Mesendoderm (in vitro differentiated cells): ENCODE data around the gene SOX8. TPM values are rescaled to one million over a fixed set of nuclear protein-coding genes. Genes with fewer than 3 reads are reported as not detected.

Source experiments
- DNase-seq: peaks from one replicate; pipeline ENCODE4 v3.0.0; 2013
- H2AK5ac ChIP-seq: 2 replicates; pipeline ENCODE4 v1.6.1; 2013; ENCODE audit warnings: low read length, inconsistent platforms
- H2BK120ac ChIP-seq: 2 replicates; pipeline ENCODE4 v1.6.1; 2013; ENCODE audit warnings: low read depth, mild to moderate bottlenecking, low read length, moderate library complexity, mixed read lengths
- H2BK15ac ChIP-seq: replicated peaks from 2 replicates; pipeline ENCODE4 v1.6.1; 2013; ENCODE audit warnings: low read depth, mild to moderate bottlenecking, moderate library complexity
- H2BK5ac ChIP-seq: 2 replicates; pipeline ENCODE4 v1.6.1; 2013; ENCODE audit warnings: low read length, inconsistent platforms
- H3K18ac ChIP-seq: 2 replicates; pipeline ENCODE4 v1.6.1; 2013; ENCODE audit warnings: mild to moderate bottlenecking, low read length, mixed read lengths
- H3K23ac ChIP-seq: one replicate; pipeline ENCODE4 v1.6.1; 2013; ENCODE audit warnings: low read length
- H3K27ac ChIP-seq: 2 replicates; pipeline ENCODE4 v1.5.1; 2013; ENCODE audit warnings: low read depth, mild to moderate bottlenecking, inconsistent platforms, low read length, moderate library complexity
- H3K27me3 ChIP-seq: 2 replicates; pipeline ENCODE4 v1.6.1; 2013; ENCODE audit warnings: low read length, control low read depth, mild to moderate bottlenecking, inconsistent platforms; ENCODE audit not compliant: insufficient read depth, poor library complexity
- H3K36me3 ChIP-seq: 2 replicates; pipeline ENCODE4 v1.6.1; 2013; ENCODE audit warnings: low read length, inconsistent platforms; ENCODE audit not compliant: control insufficient read depth, insufficient read depth
- H3K4ac ChIP-seq: one replicate; pipeline ENCODE4 v1.6.1; 2013; ENCODE audit warnings: low read depth, mild to moderate bottlenecking, low read length, moderate library complexity
- H3K4me1 ChIP-seq: 2 replicates; pipeline ENCODE4 v1.6.1; 2013; ENCODE audit warnings: low read depth, low read length, inconsistent platforms; ENCODE audit not compliant: control insufficient read depth
- H3K4me2 ChIP-seq: 2 replicates; pipeline ENCODE4 v1.6.1; 2013; ENCODE audit warnings: low read length
- H3K4me3 ChIP-seq: 2 replicates; pipeline ENCODE4 v1.5.1; 2013; ENCODE audit warnings: mild to moderate bottlenecking, low read length
- H3K56ac ChIP-seq: one replicate; pipeline ENCODE4 v1.6.1; 2013; ENCODE audit warnings: low read length
- H3K79me1 ChIP-seq: 2 replicates; pipeline ENCODE4 v1.6.1; 2013; ENCODE audit warnings: low read length, inconsistent platforms
- H3K79me2 ChIP-seq: 2 replicates; pipeline ENCODE4 v1.6.1; 2013; ENCODE audit warnings: mild to moderate bottlenecking, low read length; ENCODE audit not compliant: control insufficient read depth, insufficient read depth
- H3K9ac ChIP-seq: 2 replicates; pipeline ENCODE4 v1.6.1; 2013; ENCODE audit warnings: low read length, inconsistent platforms
- H4K5ac ChIP-seq: one replicate; pipeline ENCODE4 v1.6.1; 2013; ENCODE audit warnings: low read length
- H4K8ac ChIP-seq: one replicate; pipeline ENCODE4 v1.6.1; 2013; ENCODE audit warnings: low read depth, mild to moderate bottlenecking, control low read depth, low read length, moderate library complexity
- WGBS: extraction: QIAGEN DNeasy Blood & Tissue Kit; methylation state at CpG from one replicate; pipeline ENCODE4 v1.1.7; 2013; ENCODE audit warnings: low lambda C conversion rate, missing lambda C conversion rate; ENCODE audit not compliant: insufficient coverage; ENCODE audit errors: extremely low coverage; 5-methylcytosine and 5-hydroxymethylcytosine counted together
- polyA plus RNA-seq, 2 experiments: library from polyadenylated mRNA; stranded (reverse); fragments of 200-250 nt; gene quantifications; one replicate each; pipeline ENCODE4 v1.2.3, GENCODE V29; 2013

SOX8 gene
- 1.8 TPM for polyA plus RNA-seq (2013, experiment 1 of 2)
- polyA plus RNA-seq (2013, experiment 2 of 2), result 1.8 TPM

DNA sequence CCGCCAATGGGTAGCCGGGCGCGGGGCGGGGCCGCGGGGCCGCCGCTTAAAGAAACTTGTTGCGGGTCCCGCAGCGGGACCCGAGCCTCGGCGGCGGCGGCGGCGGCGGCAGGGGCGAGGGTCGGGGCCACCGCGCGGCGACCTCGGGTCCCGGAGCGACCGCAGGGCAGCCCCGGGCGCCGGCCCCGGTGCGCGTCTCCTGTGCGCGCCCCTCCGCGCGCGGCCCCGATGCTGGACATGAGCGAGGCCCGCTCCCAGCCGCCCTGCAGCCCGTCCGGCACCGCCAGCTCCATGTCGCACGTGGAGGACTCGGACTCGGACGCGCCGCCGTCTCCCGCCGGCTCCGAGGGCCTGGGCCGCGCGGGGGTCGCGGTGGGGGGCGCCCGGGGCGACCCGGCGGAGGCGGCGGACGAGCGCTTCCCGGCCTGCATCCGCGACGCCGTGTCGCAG lies at the start of gene SOX8:
TSS of gene SOX8 (plus strand) at position 76 of the 450 bp plus-strand sequence. CDS start at position 229, 153 bp downstream.
- no peak within 1 kb of the TSS for H3K4ac ChIP-seq
- H2BK120ac ChIP-seq, result no peak within 1 kb of the TSS
- no peaks in the 10 kb centered on the region for H3K79me1 ChIP-seq
- WGBS, result no CpG with 5 or more reads among the region's 80 CpGs
- no peak within 1 kb of the TSS for H2BK5ac ChIP-seq
- no peak within 1 kb of the TSS for H3K4me3 ChIP-seq
- H3K18ac ChIP-seq, result no peak within 1 kb of the TSS
- no peak within 1 kb of the TSS for H4K8ac ChIP-seq
- no peak within 1 kb of the TSS for H3K23ac ChIP-seq
- no peaks in the 10 kb centered on the region for H3K4me1 ChIP-seq
- H3K56ac ChIP-seq, result peak within 1 kb of the TSS; percentile 34
- H2BK15ac ChIP-seq, result no peak within 1 kb of the TSS
- H3K79me2 ChIP-seq, result no peaks in the 10 kb centered on the region
- no peak within 1 kb of the TSS for H4K5ac ChIP-seq
- H3K36me3 ChIP-seq, result no peaks in the 10 kb centered on the region
- no peak for DNase-seq
- no peak within 1 kb of the TSS for H3K27ac ChIP-seq
- peak within 1 kb of the TSS; percentile 50 for H3K4me2 ChIP-seq
- H3K9ac ChIP-seq, result peak within 1 kb of the TSS; percentile 48
- no peak within 1 kb of the TSS for H2AK5ac ChIP-seq
- H3K27me3 ChIP-seq, result peaks cover 17% of the 10 kb centered on the region

DNA sequence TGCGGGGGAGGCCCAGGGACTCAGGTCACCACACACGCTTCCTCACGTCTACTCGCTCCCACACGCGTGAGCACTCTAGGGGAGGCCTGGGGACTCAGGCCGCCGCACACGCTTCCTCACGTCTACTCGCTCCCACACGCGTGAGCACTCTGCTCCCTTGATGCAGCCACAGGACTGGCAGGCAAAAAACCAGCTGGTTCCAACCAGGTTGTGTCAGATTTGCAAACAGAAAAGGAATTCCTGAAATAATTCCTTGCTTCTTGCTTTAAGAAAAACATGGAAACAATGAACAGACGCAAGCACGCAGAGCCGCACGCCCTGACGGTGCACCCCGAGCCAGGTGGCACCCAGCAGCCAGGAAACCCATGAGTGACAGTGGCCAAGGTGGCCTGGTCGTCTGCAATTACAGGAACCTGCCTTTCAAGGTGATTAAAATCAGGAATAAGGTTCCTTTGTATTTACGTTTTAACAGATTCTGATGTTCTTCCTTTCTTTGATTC lies 48.7 kb upstream of the SOX8 start:
- no peaks in the 10 kb centered on the region for H3K4me1 ChIP-seq
- no peak overlapping the region for H2BK15ac ChIP-seq
- no peak overlapping the region for H3K56ac ChIP-seq
- no peaks in the 10 kb centered on the region for H3K79me1 ChIP-seq
- no peak for DNase-seq
- no peaks in the 10 kb centered on the region for H3K79me2 ChIP-seq
- H2AK5ac ChIP-seq, result no peak overlapping the region
- H3K4ac ChIP-seq, result no peak overlapping the region
- no peak overlapping the region for H3K27ac ChIP-seq
- no peak overlapping the region for H3K4me3 ChIP-seq
- H3K18ac ChIP-seq, result no peak overlapping the region
- H3K27me3 ChIP-seq, result no peaks in the 10 kb centered on the region
- no peak overlapping the region for H3K23ac ChIP-seq
- H2BK5ac ChIP-seq, result no peak overlapping the region
- no peaks in the 10 kb centered on the region for H3K36me3 ChIP-seq
- H4K8ac ChIP-seq, result no peak overlapping the region
- no peak overlapping the region for H2BK120ac ChIP-seq
- WGBS, result no CpG with 5 or more reads among the region's 21 CpGs
- no peak overlapping the region for H4K5ac ChIP-seq
- H3K4me2 ChIP-seq, result no peak overlapping the region
- no peak overlapping the region for H3K9ac ChIP-seq

DNA sequence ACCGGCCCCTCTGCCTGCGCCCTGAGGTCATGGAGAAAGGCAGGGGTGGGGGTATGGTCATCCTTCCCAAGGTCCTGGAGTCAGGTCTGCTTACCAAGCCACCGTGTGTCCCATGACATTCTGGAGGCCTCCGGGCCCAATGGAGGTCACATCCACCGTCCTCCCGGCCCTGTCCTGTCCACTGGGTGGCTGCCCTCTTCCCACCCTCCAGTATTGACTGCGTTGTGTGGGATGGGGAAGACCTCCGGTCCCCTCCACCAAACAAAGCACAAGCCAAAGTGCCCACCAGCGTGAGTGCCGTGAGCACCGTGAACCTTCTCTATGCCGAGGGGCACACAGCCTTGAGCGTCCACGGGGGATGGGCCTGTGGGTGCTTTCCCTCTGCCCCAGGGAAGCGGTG lies 48.0 kb upstream of the SOX8 start:
- Histone ChIP-seq H4K8ac (no peak overlapping the region), H3K4me2 (no peak overlapping the region), H3K27ac (no peak overlapping the region), H2AK5ac (no peak overlapping the region), H2BK5ac (no peak overlapping the region), H3K18ac (no peak overlapping the region), H2BK15ac (no peak overlapping the region), H2BK120ac (no peak overlapping the region), H3K27me3 (no peaks in the 10 kb centered on the region), H4K5ac (no peak overlapping the region), H3K4me3 (no peak overlapping the region), H3K4ac (no peak overlapping the region), H3K9ac (no peak overlapping the region), H3K56ac (no peak overlapping the region), H3K79me2 (no peaks in the 10 kb centered on the region), H3K4me1 (no peaks in the 10 kb centered on the region), H3K36me3 (no peaks in the 10 kb centered on the region), H3K23ac (no peak overlapping the region), H3K79me1 (no peaks in the 10 kb centered on the region)
- no CpG with 5 or more reads among the region's 15 CpGs for WGBS
- DNase-seq, result no peak

DNA sequence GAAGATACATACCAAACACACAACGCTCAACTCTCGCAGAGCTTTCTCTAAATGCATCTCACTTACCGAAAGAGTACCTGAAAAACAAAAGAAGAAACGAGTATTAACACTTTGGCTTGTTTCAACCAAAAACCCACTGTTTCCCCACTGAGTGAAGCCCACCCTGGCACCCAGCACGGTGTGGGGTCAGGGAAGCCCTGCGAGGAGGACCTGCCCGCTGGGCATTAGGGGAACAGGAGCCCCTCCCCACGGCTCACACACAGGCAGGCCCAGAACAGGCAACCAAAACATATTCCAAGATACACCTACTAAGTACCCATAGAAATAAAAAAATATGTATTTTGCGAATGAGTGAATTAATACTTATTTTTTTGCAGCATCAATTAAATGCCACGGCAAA lies 47.4 kb upstream of the SOX8 start:
- Histone ChIP-seq H3K4me3 (no peak overlapping the region), H3K36me3 (no peaks in the 10 kb centered on the region), H4K8ac (no peak overlapping the region), H3K79me2 (no peaks in the 10 kb centered on the region), H2BK15ac (no peak overlapping the region), H4K5ac (no peak overlapping the region), H2BK5ac (no peak overlapping the region), H3K27me3 (no peaks in the 10 kb centered on the region), H3K27ac (no peak overlapping the region), H3K18ac (no peak overlapping the region), H3K4me2 (no peak overlapping the region), H3K79me1 (no peaks in the 10 kb centered on the region), H2AK5ac (no peak overlapping the region), H2BK120ac (no peak overlapping the region), H3K4ac (no peak overlapping the region), H3K23ac (no peak overlapping the region), H3K4me1 (no peaks in the 10 kb centered on the region), H3K9ac (no peak overlapping the region), H3K56ac (no peak overlapping the region)
- no peak for DNase-seq
- no CpG with 5 or more reads among the region's 10 CpGs for WGBS

DNA sequence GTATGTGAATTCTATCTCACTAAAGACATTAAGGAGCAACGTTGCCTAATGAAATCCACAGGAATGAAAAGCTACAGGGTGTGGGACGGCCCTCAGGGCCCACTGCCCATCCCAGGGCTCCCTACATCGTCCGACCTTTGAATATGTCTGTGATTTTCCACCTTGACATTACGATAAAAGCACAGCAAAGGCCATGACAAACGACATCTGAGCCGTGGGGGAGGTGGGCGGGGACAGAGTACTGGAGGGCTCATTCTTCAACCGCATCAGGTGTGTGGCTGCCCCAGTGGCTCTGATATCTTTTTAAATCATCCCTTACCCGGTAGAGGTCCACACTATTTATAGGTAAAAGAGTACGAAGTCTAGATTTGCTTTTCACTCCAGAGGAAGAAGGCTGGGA lies 45.9 kb upstream of the SOX8 start:
- Histone ChIP-seq H3K9ac (no peak overlapping the region), H3K79me2 (no peaks in the 10 kb centered on the region), H3K36me3 (no peaks in the 10 kb centered on the region), H3K4me1 (no peaks in the 10 kb centered on the region), H2BK5ac (no peak overlapping the region), H3K79me1 (no peaks in the 10 kb centered on the region), H3K23ac (no peak overlapping the region), H3K18ac (no peak overlapping the region), H3K27me3 (no peaks in the 10 kb centered on the region), H2BK15ac (no peak overlapping the region), H3K27ac (no peak overlapping the region), H3K4me3 (no peak overlapping the region), H4K8ac (no peak overlapping the region), H2AK5ac (no peak overlapping the region), H3K56ac (no peak overlapping the region), H3K4me2 (no peak overlapping the region), H2BK120ac (no peak overlapping the region), H4K5ac (no peak overlapping the region), H3K4ac (no peak overlapping the region)
- DNase-seq, result no peak
- no CpG with 5 or more reads among the region's 11 CpGs for WGBS

DNA sequence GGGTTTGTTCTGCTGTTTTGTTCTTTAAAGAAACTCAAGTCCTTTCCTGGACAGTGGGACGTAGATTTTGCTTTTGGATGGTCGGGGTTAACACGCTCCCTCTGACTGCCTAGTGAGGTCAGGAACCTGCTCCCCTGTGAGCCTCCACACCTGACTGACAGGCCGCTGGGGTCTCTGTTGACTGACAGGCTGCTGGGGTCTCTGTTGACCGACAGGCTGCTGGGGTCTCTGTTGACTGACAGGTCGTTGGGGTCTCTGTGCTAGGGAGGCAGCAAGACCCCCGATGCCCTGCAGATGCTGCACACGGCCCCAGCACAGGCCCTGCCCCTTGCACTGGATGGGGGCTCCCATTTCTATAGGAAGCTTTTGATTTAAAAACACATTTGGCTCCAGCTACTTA lies 44.3 kb upstream of the SOX8 start:
- H4K8ac ChIP-seq, result no peak overlapping the region
- no peak overlapping the region for H3K23ac ChIP-seq
- no peaks in the 10 kb centered on the region for H3K4me1 ChIP-seq
- H3K4me3 ChIP-seq, result no peak overlapping the region
- WGBS, result no CpG with 5 or more reads among the region's 8 CpGs
- no peak overlapping the region for H2BK5ac ChIP-seq
- no peak overlapping the region for H3K18ac ChIP-seq
- no peak overlapping the region for H3K56ac ChIP-seq
- no peak overlapping the region for H2BK15ac ChIP-seq
- no peak overlapping the region for H3K4ac ChIP-seq
- no peaks in the 10 kb centered on the region for H3K79me2 ChIP-seq
- H2AK5ac ChIP-seq, result no peak overlapping the region
- H2BK120ac ChIP-seq, result no peak overlapping the region
- no peaks in the 10 kb centered on the region for H3K36me3 ChIP-seq
- H3K79me1 ChIP-seq, result no peaks in the 10 kb centered on the region
- no peak overlapping the region for H4K5ac ChIP-seq
- no peak for DNase-seq
- no peak overlapping the region for H3K27ac ChIP-seq
- H3K9ac ChIP-seq, result no peak overlapping the region
- H3K4me2 ChIP-seq, result no peak overlapping the region
- no peaks in the 10 kb centered on the region for H3K27me3 ChIP-seq
